ENCODE measurements around the gene TBC1D21. TPM values are rescaled to one million over a fixed set of nuclear protein-coding genes. Genes with fewer than 3 reads are reported as not detected.

The TBC1D21 gene
- total RNA-seq, 2 experiments from 2014 or later = not detected

GRCh38 chr15:73901126-73901810, 27.9 kb downstream of the TBC1D21 start:
- H3K9me3 Mint-ChIP-seq = no peaks in the 10 kb centered on the region
- Histone ChIP-seq H3K4me3 (ENCODE audit: low read length) (no peak overlapping the region), H3K9me3 (ENCODE audit: control insufficient read depth in 1 of 2, insufficient read depth in 1 of 2, low read length in 2 of 2) (no peaks in the 10 kb centered on the region), H3K36me3 (ENCODE audit: insufficient read depth, low read length) (no peaks in the 10 kb centered on the region), H3K27me3 (ENCODE audit: control insufficient read depth in 1 of 2, insufficient read depth in 2 of 2, low read length in 2 of 2) (no peaks in the 10 kb centered on the region), H3K4me1 (ENCODE audit: insufficient read depth, low read length) (peaks cover 5% of the 10 kb centered on the region), H3K27ac (ENCODE audit: low read depth in 1 of 2, low read length in 2 of 2) (no peak overlapping the region)
- no peak overlapping the region for H3K4me3 Mint-ChIP-seq
- ATAC-seq (ENCODE audit: poor library complexity) (no peak), DNase-seq (no peak)
- H3K36me3 Mint-ChIP-seq (ENCODE audit: low read depth) = no peaks in the 10 kb centered on the region
- intact Hi-C loops (cut with DNase I, micrococcal nuclease) = no loop called here
- H3K4me1 Mint-ChIP-seq (ENCODE audit: low read depth) = no peaks in the 10 kb centered on the region
- ChIA-PET POLR2A (no interaction called here), CTCF (interaction anchor here (0.6 to 1.6 kb wide), 2 partner anchors 26 to 65 kb away, joined by 3 to 6 read pairs; no protein-coding TSS in a partner anchor)
- no peaks in the 10 kb centered on the region for H3K27me3 Mint-ChIP-seq
- no peak for TF ChIP-seq CTCF (IDR thresholded peaks at IDR 0.05)
- no peak overlapping the region for H3K27ac Mint-ChIP-seq

- POLR2A ChIA-PET = no interaction called here
- Histone ChIP-seq H3K4me3 (ENCODE audit: low read length) (no peak overlapping the region), H3K9me3 (ENCODE audit: control insufficient read depth in 1 of 2, insufficient read depth in 1 of 2, low read length in 2 of 2) (no peaks in the 10 kb centered on the region), H3K4me1 (ENCODE audit: insufficient read depth, low read length) (peaks cover 1% of the 10 kb centered on the region), H3K27me3 (ENCODE audit: control insufficient read depth in 1 of 2, insufficient read depth in 2 of 2, low read length in 2 of 2) (no peaks in the 10 kb centered on the region), H3K27ac (ENCODE audit: low read depth in 1 of 2, low read length in 2 of 2) (no peak overlapping the region), H3K36me3 (ENCODE audit: insufficient read depth, low read length) (no peaks in the 10 kb centered on the region)
- Mint-ChIP-seq H3K4me1 (ENCODE audit: low read depth) (no peaks in the 10 kb centered on the region), H3K27ac (no peak overlapping the region), H3K4me3 (no peak overlapping the region), H3K27me3 (no peaks in the 10 kb centered on the region), H3K36me3 (ENCODE audit: low read depth) (peaks cover 6% of the 10 kb centered on the region), H3K9me3 (no peaks in the 10 kb centered on the region)
- CTCF ChIA-PET = no interaction called here
- DNase-seq = no peak
- ATAC-seq (ENCODE audit: poor library complexity) = no peak
- intact Hi-C loops (cut with DNase I, micrococcal nuclease) = no loop called here
- TF ChIP-seq CTCF (IDR thresholded peaks at IDR 0.05) = no peak
These were observed 29.0 kb downstream of the TBC1D21 start for GRCh38 chr15:73902121-73903020.

GRCh38 chr15:73904026-73904815, 30.9 kb downstream of the TBC1D21 start:
- ATAC-seq (ENCODE audit: poor library complexity) (no peak), DNase-seq (no peak)
- H3K4me1 ChIP-seq (ENCODE audit: insufficient read depth, low read length) = no peaks in the 10 kb centered on the region
- no peaks in the 10 kb centered on the region for H3K36me3 ChIP-seq (ENCODE audit: insufficient read depth, low read length)
- no peak for TF ChIP-seq CTCF (IDR thresholded peaks at IDR 0.05)
- POLR2A ChIA-PET = no interaction called here
- H3K36me3 Mint-ChIP-seq (ENCODE audit: low read depth) = peaks cover 11% of the 10 kb centered on the region
- no peaks in the 10 kb centered on the region for H3K4me1 Mint-ChIP-seq (ENCODE audit: low read depth)
- no peak overlapping the region for H3K27ac Mint-ChIP-seq
- CTCF ChIA-PET = no interaction called here
- H3K9me3 Mint-ChIP-seq = no peaks in the 10 kb centered on the region
- H3K9me3 ChIP-seq (ENCODE audit: control insufficient read depth in 1 of 2, insufficient read depth in 1 of 2, low read length in 2 of 2) = no peaks in the 10 kb centered on the region
- H3K4me3 Mint-ChIP-seq = no peak overlapping the region
- intact Hi-C loops (cut with DNase I, micrococcal nuclease) = no loop called here
- H3K27me3 Mint-ChIP-seq = no peaks in the 10 kb centered on the region
- H3K27ac ChIP-seq (ENCODE audit: low read depth in 1 of 2, low read length in 2 of 2) = no peak overlapping the region
- no peak overlapping the region for H3K4me3 ChIP-seq (ENCODE audit: low read length)
- no peaks in the 10 kb centered on the region for H3K27me3 ChIP-seq (ENCODE audit: control insufficient read depth in 1 of 2, insufficient read depth in 2 of 2, low read length in 2 of 2)

All from CD4-positive, alpha-beta T cell (primary cell).